ENCODE data around the gene TUBGCP6. TPM values are rescaled to one million over a fixed set of nuclear protein-coding genes. Genes with fewer than 3 reads are reported as not detected.

TUBGCP6 gene
- total and polyA plus RNA-seq, 4 donors: 26.5 to 57.8 (median 46.4) TPM

- H3K4me1 ChIP-seq (ENCODE audit: control insufficient read depth in 5 of 5, insufficient read depth in 5 of 5, low read length in 5 of 5): peaks cover 0 to 14% (median 0%) of the 10 kb centered on the region in 5 donors
- 91 to 93% methylated on average over 22 to 23 of the region's 23 CpGs for WGBS, 2 donors
- H3K9me3 ChIP-seq (ENCODE audit: control insufficient read depth in 4 of 4, insufficient read depth in 3 of 4, low read length in 3 of 4): no peaks in the 10 kb centered on the region
- H3K36me3 ChIP-seq (ENCODE audit: control insufficient read depth in 4 of 4, insufficient read depth in 4 of 4, low read length in 4 of 4): peaks cover 2 to 52% (median 8%) of the 10 kb centered on the region in 4 donors
- ATAC-seq (ENCODE audit: insufficient read depth, low FRiP score): no peak
- H3K27me3 ChIP-seq (ENCODE audit: control insufficient read depth in 3 of 3, insufficient read depth in 3 of 3, low read length in 2 of 3): no peaks in the 10 kb centered on the region
- no peak overlapping the region for H3K9ac ChIP-seq (ENCODE audit: insufficient read depth in 1 of 2, low read length in 2 of 2)
- no peak for DNase-seq
- no peak overlapping the region for H3K27ac ChIP-seq (ENCODE audit: low read depth in 1 of 2, low read length in 1 of 2)
- H3K4me3 ChIP-seq: no peak overlapping the region
- no peak for TF ChIP-seq CTCF (IDR thresholded peaks at IDR 0.05; ENCODE audit: control extremely low read depth, extremely low read depth)
Observed at GRCh38 chr22:50197000-50197800, 47.6 kb downstream of the TUBGCP6 start.

GRCh38 chr22:50196256-50196655 lies 48.6 kb downstream of the TUBGCP6 start:
- H3K27ac ChIP-seq (ENCODE audit: low read depth in 1 of 2, low read length in 1 of 2): no peak overlapping the region
- H3K4me1 ChIP-seq (ENCODE audit: control insufficient read depth in 5 of 5, insufficient read depth in 5 of 5, low read length in 5 of 5): peaks cover 0 to 10% (median 0%) of the 10 kb centered on the region in 5 donors
- H3K9ac ChIP-seq (ENCODE audit: insufficient read depth in 1 of 2, low read length in 2 of 2): no peak overlapping the region
- peaks cover 2 to 52% (median 8%) of the 10 kb centered on the region in 4 donors for H3K36me3 ChIP-seq (ENCODE audit: control insufficient read depth in 4 of 4, insufficient read depth in 4 of 4, low read length in 4 of 4)
- TF ChIP-seq CTCF (IDR thresholded peaks at IDR 0.05; ENCODE audit: control extremely low read depth, extremely low read depth): no peak
- no peak overlapping the region for H3K4me3 ChIP-seq
- ATAC-seq (ENCODE audit: insufficient read depth, low FRiP score): no peak
- WGBS, 2 donors: 90 to 93% methylated on average over 18 of the region's 18 CpGs
- no peaks in the 10 kb centered on the region for H3K27me3 ChIP-seq (ENCODE audit: control insufficient read depth in 3 of 3, insufficient read depth in 3 of 3, low read length in 2 of 3)
- DNase-seq: no peak
- no peaks in the 10 kb centered on the region for H3K9me3 ChIP-seq (ENCODE audit: control insufficient read depth in 4 of 4, insufficient read depth in 3 of 4, low read length in 3 of 4)

- DNase-seq: no peak
- Histone ChIP-seq H3K9ac (ENCODE audit: insufficient read depth in 1 of 2, low read length in 2 of 2) (no peak overlapping the region), H3K27me3 (ENCODE audit: control insufficient read depth in 3 of 3, insufficient read depth in 3 of 3, low read length in 2 of 3) (no peaks in the 10 kb centered on the region), H3K4me3 (no peak overlapping the region), H3K27ac (ENCODE audit: low read depth in 1 of 2, low read length in 1 of 2) (no peak overlapping the region), H3K9me3 (ENCODE audit: control insufficient read depth in 4 of 4, insufficient read depth in 3 of 4, low read length in 3 of 4) (no peaks in the 10 kb centered on the region), H3K4me1 (ENCODE audit: control insufficient read depth in 5 of 5, insufficient read depth in 5 of 5, low read length in 5 of 5) (peaks cover 2 to 21% (median 12%) of the 10 kb centered on the region in 5 donors), H3K36me3 (ENCODE audit: control insufficient read depth in 4 of 4, insufficient read depth in 4 of 4, low read length in 4 of 4) (peaks cover 2 to 51% (median 8%) of the 10 kb centered on the region in 4 donors)
- 94 to 96% methylated on average over 44 of the region's 44 CpGs for WGBS, 2 donors
- no peak for ATAC-seq (ENCODE audit: insufficient read depth, low FRiP score)
- TF ChIP-seq CTCF (IDR thresholded peaks at IDR 0.05; ENCODE audit: control extremely low read depth, extremely low read depth): no peak
Observed at GRCh38 chr22:50194037-50194805, 50.6 kb downstream of the TUBGCP6 start.

Data from lung (tissue), 12 donors.